AG09319 (cell line): Measurements from ENCODE around the gene CTNS.

Experiments used
- DNase-seq: peaks from one replicate; pipeline ENCODE4 v3.0.0-alpha.2; 2010; ENCODE audit warnings: low read depth; ENCODE audit errors: extremely low read depth
- CTCF ChIP-seq: IDR thresholded peaks from 2 replicates; pipeline ENCODE4 v1.5.1; 2011; ENCODE audit warnings: low read depth, mild to moderate bottlenecking, inconsistent platforms, low read length, moderate library complexity

CTNS gene

GRCh38 chr17:3603119-3603869 is 33.3 kb upstream of the CTNS start:
- TF ChIP-seq CTCF = no peak
- peak; percentile 30 for DNase-seq

- TF ChIP-seq CTCF = no peak
These were observed 32.7 kb upstream of the CTNS start for GRCh38 chr17:3603870-3604259.

GRCh38 chr17:3609689-3610088 is 26.9 kb upstream of the CTNS start:
- no peak for TF ChIP-seq CTCF

More at GRCh38 chr17:3603870-3604259, 32.7 kb upstream of the CTNS start:
- DNase-seq = no peak

GRCh38 chr17:3610523-3610922 is 26.0 kb upstream of the CTNS start:
- no peak for TF ChIP-seq CTCF
- DNase-seq = no peak

More at GRCh38 chr17:3609689-3610088, 26.9 kb upstream of the CTNS start:
- DNase-seq = no peak

GRCh38 chr17:3613124-3613523 is 23.4 kb upstream of the CTNS start:
- no peak for DNase-seq
- no peak for TF ChIP-seq CTCF

GRCh38 chr17:3615160-3615870 is 21.2 kb upstream of the CTNS start:
- TF ChIP-seq CTCF = no peak
- no peak for DNase-seq

- TF ChIP-seq CTCF = no peak
These were observed 15.3 kb upstream of the CTNS start for GRCh38 chr17:3621146-3621720.

More at GRCh38 chr17:3621146-3621720, 15.3 kb upstream of the CTNS start:
- no peak for DNase-seq
